ENCODE results near the gene COMMD1.

DNA sequence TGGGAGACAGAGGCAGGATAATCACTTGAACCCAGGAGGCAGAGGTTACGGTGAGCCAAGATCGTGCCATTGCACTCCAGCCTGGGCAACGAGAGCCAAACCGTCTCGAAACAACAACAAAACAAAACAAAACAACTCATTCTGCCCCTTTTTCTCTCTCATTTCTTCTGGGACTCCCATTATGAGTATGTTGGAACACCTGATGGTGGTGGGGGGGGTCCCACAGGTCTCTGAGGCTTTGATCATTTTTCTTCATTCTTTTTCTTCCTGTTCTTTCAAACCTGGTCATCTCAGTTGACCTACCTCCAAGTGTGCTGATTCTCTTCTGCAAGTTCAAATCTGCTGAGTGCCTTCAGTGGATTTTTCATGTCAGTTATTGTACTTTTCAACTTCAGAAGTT lies 43.4 kb upstream of the COMMD1 start:
- TF ChIP-seq, protein P1, sequence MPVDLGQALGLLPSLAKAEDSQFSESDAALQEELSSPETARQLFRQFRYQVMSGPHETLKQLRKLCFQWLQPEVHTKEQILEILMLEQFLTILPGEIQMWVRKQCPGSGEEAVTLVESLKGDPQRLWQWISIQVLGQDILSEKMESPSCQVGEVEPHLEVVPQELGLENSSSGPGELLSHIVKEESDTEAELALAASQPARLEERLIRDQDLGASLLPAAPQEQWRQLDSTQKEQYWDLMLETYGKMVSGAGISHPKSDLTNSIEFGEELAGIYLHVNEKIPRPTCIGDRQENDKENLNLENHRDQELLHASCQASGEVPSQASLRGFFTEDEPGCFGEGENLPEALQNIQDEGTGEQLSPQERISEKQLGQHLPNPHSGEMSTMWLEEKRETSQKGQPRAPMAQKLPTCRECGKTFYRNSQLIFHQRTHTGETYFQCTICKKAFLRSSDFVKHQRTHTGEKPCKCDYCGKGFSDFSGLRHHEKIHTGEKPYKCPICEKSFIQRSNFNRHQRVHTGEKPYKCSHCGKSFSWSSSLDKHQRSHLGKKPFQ (tag by site-specific recombination; IDR thresholded peaks at IDR 0.05) = no peak
- TF ChIP-seq, protein P2, sequence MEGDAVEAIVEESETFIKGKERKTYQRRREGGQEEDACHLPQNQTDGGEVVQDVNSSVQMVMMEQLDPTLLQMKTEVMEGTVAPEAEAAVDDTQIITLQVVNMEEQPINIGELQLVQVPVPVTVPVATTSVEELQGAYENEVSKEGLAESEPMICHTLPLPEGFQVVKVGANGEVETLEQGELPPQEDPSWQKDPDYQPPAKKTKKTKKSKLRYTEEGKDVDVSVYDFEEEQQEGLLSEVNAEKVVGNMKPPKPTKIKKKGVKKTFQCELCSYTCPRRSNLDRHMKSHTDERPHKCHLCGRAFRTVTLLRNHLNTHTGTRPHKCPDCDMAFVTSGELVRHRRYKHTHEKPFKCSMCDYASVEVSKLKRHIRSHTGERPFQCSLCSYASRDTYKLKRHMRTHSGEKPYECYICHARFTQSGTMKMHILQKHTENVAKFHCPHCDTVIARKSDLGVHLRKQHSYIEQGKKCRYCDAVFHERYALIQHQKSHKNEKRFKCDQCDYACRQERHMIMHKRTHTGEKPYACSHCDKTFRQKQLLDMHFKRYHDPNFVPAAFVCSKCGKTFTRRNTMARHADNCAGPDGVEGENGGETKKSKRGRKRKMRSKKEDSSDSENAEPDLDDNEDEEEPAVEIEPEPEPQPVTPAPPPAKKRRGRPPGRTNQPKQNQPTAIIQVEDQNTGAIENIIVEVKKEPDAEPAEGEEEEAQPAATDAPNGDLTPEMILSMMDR (tag by site-specific recombination; IDR thresholded peaks at IDR 0.05) = no peak
- no peak for TF ChIP-seq TRIM28 (IDR thresholded peaks at IDR 0.05; ENCODE audit: borderline replicate concordance, low read length)
- TF ChIP-seq OSR2 (tag by site-specific recombination; IDR thresholded peaks at IDR 0.05) = no peak
